ENCODE data around the gene GPS1.

The GPS1 gene

GRCh38 chr17:82078433-82078832 lies 26.7 kb downstream of the GPS1 start:
- DNase-seq (ENCODE audit: low read depth, low spot score), result no peak

- DNase-seq (ENCODE audit: low read depth, low spot score), result no peak
Observed at GRCh38 chr17:82079001-82079677, 27.4 kb downstream of the GPS1 start.

GRCh38 chr17:82080048-82080788 lies 28.5 kb downstream of the GPS1 start:
- DNase-seq (ENCODE audit: low read depth, low spot score), result no peak

GRCh38 chr17:82080789-82081464 lies 29.2 kb downstream of the GPS1 start:
- no peak for DNase-seq (ENCODE audit: low read depth, low spot score)

GRCh38 chr17:82081546-82081945 lies 29.8 kb downstream of the GPS1 start:
- no peak for DNase-seq (ENCODE audit: low read depth, low spot score)

GRCh38 chr17:82081966-82082365 lies 30.3 kb downstream of the GPS1 start:
- no peak for DNase-seq (ENCODE audit: low read depth, low spot score)

GRCh38 chr17:82082456-82082855 lies 30.8 kb downstream of the GPS1 start:
- no peak for DNase-seq (ENCODE audit: low read depth, low spot score)

- DNase-seq (ENCODE audit: low read depth, low spot score), result no peak
Observed at GRCh38 chr17:82083009-82083408, 31.3 kb downstream of the GPS1 start.

- DNase-seq (ENCODE audit: low read depth, low spot score), result no peak
Observed at GRCh38 chr17:82083533-82084359, 32.0 kb downstream of the GPS1 start.

GRCh38 chr17:82084373-82085030 lies 32.8 kb downstream of the GPS1 start:
- DNase-seq (ENCODE audit: low read depth, low spot score), result no peak

- no peak for DNase-seq (ENCODE audit: low read depth, low spot score)
Observed at GRCh38 chr17:82085031-82085861, 33.5 kb downstream of the GPS1 start.

GRCh38 chr17:82085931-82086764 lies 34.5 kb downstream of the GPS1 start:
- DNase-seq (ENCODE audit: low read depth, low spot score), result no peak

- no peak for DNase-seq (ENCODE audit: low read depth, low spot score)
Observed at GRCh38 chr17:82086941-82087906, 35.5 kb downstream of the GPS1 start.

GRCh38 chr17:82087961-82088837 lies 36.5 kb downstream of the GPS1 start:
- no peak for DNase-seq (ENCODE audit: low read depth, low spot score)

- DNase-seq (ENCODE audit: low read depth, low spot score), result no peak
Observed at GRCh38 chr17:82088838-82089722, 37.4 kb downstream of the GPS1 start.
